ENCODE measurements around the gene MYO5A.
"Not testable (repeated sequence)": the region's sequence is repeated elsewhere in the genome, so short reads cannot be mapped to it uniquely, and the experiment has no call there.

MYO5A gene

GRCh38 chr15:52294881-52295420 lies 233.7 kb downstream of the MYO5A start:
- no peak for DNase-seq

- no peak for DNase-seq
Observed at GRCh38 chr15:52292780-52293392, 235.8 kb downstream of the MYO5A start.

GRCh38 chr15:52291204-52291603 lies 237.5 kb downstream of the MYO5A start:
- no peak for DNase-seq

GRCh38 chr15:52290800-52291199 lies 237.9 kb downstream of the MYO5A start:
- no peak for DNase-seq

- DNase-seq: no peak
Observed at GRCh38 chr15:52290329-52290728, 238.4 kb downstream of the MYO5A start.

GRCh38 chr15:52289629-52290081 lies 239.0 kb downstream of the MYO5A start:
- peak in 4 of 56 donors; percentile 16 to 41 (median 25) for DNase-seq

- DNase-seq: no peak
Observed at GRCh38 chr15:52288986-52289385, 239.7 kb downstream of the MYO5A start.

- DNase-seq: no peak
Observed at GRCh38 chr15:52288051-52288942, 240.4 kb downstream of the MYO5A start.

- no peak for DNase-seq
Observed at GRCh38 chr15:52287114-52287513, 241.6 kb downstream of the MYO5A start.

- DNase-seq: not testable (repeated sequence)
Observed at GRCh38 chr15:52285941-52286340, 242.7 kb downstream of the MYO5A start.

GRCh38 chr15:52284164-52284563 lies 244.5 kb downstream of the MYO5A start:
- DNase-seq: no peak

GRCh38 chr15:52283281-52283680 lies 245.4 kb downstream of the MYO5A start:
- no peak for DNase-seq

GRCh38 chr15:52282418-52282817 lies 246.3 kb downstream of the MYO5A start:
- no peak for DNase-seq

GRCh38 chr15:52281085-52282035 lies 247.3 kb downstream of the MYO5A start:
- no peak for DNase-seq

GRCh38 chr15:52280326-52281084 lies 248.2 kb downstream of the MYO5A start:
- DNase-seq: no peak

- no peak for DNase-seq
Observed at GRCh38 chr15:52278636-52279367, 249.9 kb downstream of the MYO5A start.

GRCh38 chr15:52278135-52278534 lies 250.5 kb downstream of the MYO5A start:
- DNase-seq: no peak

GRCh38 chr15:52277575-52277974 lies 251.1 kb downstream of the MYO5A start:
- DNase-seq: no peak

- DNase-seq: no peak
Observed at GRCh38 chr15:52276256-52276770, 252.4 kb downstream of the MYO5A start.

Measured in amygdala (tissue), 56 donors.